ENCODE results near the gene LRRC43.

The LRRC43 gene

GRCh38 chr12:122182887-122183587, at the start of gene LRRC43:
Gene LRRC43 (plus strand): TSS chr12:122183123. CDS start chr12:122183145, 22 bp downstream.
- DNase-seq: peak in 1 of 2 experiments; percentile 74

- no peak for DNase-seq
Measured at GRCh38 chr12:122133192-122133950, 49.6 kb upstream of the LRRC43 start.

DNA sequence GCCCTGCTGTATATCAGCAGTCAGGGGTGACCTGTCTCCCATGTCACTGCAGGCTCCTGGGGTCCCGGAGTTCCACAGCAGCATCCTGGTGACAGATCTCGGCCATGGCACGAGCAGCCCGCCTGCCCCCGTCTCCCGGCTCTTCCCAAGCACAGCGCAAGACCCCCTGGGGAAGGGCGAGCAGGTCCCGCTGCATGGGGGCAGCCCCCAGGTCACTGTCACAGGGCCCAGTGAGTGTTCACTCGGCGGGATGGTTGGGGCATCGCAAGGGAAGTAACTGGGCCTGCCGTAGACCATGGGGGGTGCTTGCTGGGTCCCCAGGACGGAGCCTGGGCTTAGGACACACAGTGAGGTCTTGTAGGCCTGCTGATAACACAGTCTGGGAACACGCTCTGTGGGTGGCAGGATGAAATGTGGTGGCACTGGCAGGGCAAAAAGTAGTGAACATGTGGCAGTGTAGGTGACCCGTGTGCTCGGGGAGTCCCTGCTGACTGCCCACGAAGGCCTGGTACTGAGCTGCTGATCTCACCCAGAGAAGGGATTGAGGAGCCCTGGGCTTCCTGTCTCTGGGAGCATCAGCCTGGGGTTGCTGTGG, 47.4 kb upstream of the LRRC43 start:
- DNase-seq: no peak

- no peak for DNase-seq
Measured at GRCh38 chr12:122137229-122137628, 45.7 kb upstream of the LRRC43 start.

DNA sequence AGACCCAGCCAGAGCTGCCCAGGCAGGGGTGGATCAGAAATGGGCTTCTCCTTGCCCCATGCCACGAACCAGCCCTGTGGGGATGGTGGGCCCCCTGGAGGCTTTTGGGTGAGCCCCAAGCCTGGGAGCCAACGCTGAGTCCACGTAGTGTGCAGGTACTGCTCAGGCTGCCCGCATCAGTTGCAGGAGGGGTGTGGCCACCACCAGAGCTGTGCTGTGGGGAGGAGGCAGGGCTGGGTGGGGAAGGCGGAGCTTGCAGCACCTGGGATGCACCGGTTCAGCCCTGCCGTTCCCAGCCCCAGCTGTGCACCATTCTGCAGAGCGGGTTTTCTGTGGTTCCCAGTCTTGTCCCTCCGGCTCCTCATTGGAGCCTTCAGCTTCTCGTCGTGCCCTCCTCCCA, 45.2 kb upstream of the LRRC43 start:
- DNase-seq: peak; percentile 74 to 87

DNA sequence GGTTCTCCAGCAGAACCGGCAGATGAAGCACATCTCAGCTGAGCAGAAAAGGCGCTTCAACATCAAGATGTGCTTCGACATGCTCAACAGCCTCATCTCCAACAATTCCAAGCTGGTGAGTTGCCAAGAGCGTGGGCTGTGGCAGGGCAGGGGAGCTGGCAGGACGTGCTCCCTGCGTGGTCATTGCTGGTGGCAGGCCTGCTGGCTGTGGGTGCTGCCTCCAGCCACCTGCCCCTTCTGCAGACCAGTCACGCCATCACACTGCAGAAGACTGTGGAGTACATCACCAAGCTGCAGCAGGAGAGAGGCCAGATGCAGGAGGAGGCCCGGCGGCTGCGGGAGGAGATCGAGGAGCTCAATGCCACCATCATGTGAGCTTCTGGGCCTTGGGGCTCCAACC, 44.7 kb upstream of the LRRC43 start:
- no peak for DNase-seq

- DNase-seq: no peak
Measured at GRCh38 chr12:122138616-122139015, 44.3 kb upstream of the LRRC43 start.

DNA sequence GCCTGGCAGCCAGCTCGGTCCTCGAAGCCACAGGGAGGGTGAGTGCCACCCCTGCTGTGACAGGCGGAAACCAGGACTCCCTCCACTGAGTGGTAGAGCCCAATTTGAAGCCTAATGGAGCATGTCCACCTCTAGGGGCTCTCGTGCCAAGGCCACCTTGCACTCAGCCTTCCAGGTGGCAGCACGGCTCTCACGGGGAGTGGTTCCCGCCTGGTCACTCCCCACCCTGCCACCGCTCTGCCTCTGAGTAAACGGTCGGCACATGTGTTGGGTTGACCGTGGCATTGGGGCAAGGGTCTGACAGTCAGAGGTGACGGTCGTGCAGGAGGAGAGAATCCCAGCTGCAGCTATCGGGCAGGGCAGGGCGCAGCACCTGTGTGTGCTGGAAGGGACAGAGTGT, 43.7 kb upstream of the LRRC43 start:
- peak; percentile 56 to 58 for DNase-seq

DNA sequence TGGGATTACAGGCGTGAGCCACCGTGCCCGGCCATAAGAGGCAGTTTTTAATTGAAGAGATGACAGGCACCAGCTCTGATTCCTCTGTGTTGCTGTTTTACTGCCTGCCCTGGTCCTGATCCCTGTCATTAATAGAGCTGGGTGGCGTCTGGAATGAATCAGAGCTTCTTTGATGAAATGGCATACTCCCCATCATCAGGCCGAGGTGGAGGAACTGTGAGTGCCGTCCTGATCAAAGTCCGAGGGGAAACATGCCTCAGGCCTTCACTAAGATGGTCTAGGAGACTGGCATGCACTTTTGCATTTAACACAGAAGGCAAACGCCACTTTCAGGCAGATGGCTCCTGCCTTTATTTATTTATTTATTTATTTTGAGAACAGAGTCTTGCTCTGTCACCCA, 43.0 kb upstream of the LRRC43 start:
- no peak for DNase-seq

- DNase-seq: no peak
Measured at GRCh38 chr12:122140467-122141257, 42.3 kb upstream of the LRRC43 start.

DNA sequence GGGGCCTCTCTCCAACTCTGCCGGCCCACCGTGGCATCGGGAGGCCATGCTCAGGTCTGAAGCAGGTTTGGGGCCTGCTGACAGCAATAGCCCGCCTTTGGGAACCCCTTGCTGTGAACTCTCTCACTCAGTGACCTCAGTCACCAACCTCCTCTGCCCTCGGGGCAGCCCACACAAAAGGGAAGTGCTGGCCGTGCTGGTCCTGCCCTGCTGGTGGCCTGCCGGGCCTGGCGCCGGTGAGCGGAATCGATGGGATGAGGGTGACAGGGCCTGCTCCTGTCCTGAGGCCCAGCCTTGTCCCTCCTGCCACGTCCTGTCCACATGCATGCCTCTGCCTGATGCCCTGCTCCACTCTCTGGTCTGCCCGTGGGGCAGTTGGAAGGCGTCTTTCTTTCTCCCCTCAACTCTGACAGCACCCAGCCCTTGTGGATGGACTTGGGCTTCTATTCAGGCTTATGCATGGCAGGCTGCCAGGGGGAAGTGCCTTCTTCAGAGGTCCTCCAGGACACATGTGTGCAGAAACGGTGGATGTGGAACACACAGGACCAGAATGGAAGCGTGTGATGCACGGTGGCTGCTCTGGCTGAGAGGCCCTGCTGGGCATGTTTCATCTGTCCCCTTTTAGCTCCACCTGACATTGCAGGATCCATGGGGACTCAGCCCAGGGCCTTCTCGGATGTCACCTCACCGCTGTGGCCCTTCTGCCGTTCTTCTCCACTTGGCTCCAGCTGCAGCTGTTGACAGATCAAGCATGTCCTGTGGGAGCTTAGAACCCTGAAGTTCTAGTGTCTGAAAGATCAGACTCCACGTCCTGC, 40.8 kb upstream of the LRRC43 start:
- no peak for DNase-seq

DNA sequence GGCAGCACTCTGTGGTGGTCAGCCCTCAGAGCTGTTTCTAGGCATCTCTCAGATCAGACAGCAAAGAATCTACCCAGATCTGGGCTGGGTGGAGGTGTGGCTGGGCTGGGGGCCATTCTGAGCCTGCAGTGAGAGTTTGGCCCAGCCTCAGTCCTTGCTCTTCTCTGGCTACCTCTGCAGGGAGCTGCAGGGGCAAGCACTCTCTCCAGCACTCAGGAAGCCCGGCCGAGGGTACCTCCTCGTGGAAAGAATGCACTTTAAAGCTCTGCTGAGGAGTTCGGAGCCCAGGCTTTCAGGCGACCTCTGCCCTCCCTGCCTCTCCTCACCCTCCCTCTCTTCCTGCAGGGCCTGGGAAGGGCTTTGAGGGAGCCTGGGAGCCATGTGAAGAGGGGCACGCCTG, 40.1 kb upstream of the LRRC43 start:
- DNase-seq: no peak

DNA sequence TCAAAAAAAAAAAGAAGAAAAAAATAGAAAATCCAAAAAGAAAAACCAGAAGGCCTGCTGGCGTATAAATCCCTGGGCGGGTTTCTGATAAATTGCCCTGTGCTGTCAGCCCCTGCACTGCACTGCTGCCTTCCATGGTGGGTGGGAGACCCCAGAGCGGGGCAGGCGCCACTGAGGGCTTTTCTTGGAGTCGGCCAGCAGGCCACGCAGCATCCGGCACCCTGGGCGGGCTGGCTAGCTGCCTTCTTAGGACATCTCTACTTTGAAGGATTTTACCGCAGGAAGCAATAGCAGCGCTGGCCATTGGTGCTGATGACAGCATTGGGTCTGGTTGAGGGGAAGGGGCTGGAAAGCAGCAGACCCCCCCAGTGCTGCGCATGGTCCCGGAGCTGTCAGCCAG, 38.0 kb upstream of the LRRC43 start:
- no peak for DNase-seq

DNA sequence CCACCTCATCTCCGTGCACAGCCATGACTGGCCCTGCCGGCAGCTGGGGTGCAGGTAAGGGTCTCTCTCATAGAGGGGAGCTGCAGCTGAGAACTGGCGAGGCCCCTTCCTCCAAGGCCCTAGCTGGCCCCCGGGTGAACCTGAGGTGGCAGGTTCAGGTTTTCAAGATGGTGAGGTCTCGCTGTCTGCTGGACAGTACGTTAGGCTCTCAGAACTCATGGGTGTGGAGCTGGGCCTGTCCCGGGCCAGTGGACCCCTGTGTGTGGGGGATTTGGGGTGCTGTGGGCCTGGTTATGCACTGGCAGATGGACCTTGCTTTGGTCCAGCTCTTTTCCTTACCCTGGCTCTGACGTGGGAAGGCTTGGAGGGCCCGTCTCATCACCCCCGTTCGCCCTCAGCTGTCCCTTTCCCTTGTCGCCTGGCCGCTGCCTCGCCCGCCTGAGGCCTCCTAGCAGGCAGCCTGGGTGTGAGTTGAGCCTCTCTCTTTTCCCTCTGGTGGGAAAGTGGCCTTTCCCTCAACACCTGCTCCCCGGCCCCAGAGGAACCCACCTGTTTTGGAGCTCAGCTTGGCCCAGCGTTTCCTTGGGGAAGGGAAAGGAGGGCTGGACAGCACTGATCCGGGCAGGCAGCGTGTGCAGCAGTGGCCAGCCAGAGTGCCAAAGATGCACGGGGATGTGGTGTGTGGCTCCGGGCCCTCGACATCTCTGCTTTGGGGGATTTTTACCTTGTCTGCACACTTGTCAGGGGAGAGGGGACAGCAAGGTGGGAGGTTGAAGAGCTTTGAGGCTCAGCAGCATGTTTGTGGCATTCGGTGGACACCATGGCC, 37.2 kb upstream of the LRRC43 start:
- DNase-seq: no peak

- DNase-seq: no peak
Measured at GRCh38 chr12:122147514-122148290, 35.2 kb upstream of the LRRC43 start.

- DNase-seq: no peak
Measured at GRCh38 chr12:122148657-122149056, 34.3 kb upstream of the LRRC43 start.

GRCh38 chr12:122150127-122150681, 32.7 kb upstream of the LRRC43 start:
- no peak for DNase-seq

GRCh38 chr12:122152754-122153153, 30.2 kb upstream of the LRRC43 start:
- no peak for DNase-seq

DNA sequence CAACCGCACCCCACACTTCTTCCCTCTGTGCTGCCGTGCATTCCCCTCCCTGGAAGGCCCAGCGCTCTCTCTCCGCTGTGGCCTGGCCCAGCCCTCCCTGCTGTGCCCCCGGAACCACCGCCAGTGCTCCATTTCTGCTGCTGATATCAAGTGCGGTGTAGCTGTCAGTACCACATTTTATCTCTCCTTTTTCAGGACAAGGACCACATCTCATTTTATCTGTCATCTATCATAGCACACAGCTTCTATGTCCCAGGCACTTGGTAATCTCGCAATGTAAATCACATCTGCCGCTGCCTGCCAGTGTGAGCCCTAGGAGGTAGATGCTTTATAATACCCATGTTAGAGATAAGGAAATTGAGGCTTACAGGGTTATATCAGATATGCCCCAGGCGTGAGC, 27.2 kb upstream of the LRRC43 start:
- no peak for DNase-seq

DNA sequence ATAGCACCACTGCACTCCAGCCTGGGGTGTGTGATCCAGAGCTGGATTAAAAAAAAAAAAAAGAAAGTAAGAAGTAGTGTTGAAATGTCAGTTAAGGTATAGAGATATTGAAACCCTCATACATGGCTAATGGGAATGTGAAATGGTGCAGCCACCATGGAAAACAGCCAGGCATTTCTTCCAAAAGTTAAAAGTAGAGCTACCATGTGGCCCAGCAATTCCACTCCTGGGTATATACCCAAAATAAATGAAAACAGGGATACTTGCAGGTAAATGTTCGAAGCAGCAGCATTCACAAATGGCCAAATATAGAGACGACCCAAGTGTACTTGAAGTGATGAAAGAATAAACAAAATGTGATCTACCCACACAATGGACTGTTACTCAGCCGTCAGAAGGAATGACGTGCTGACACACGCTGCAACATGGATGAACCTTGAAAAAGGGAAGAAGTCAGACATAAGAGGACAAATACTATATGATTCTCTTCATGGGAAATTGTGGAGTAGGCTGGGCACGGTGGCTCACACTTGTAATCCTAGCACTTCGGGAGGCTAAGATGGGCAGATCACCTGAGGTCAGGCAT, 24.1 kb upstream of the LRRC43 start:
- DNase-seq: no peak
